ENCODE data around the gene PLEKHM3. TPM values are rescaled to one million over a fixed set of nuclear protein-coding genes. Genes with fewer than 3 reads are reported as not detected.

PLEKHM3 gene
- polyA plus RNA-seq, 1 donor (not counting 4 experiments of a cell fraction or from before 2014, with no cell fraction given) = 2.9 TPM

GRCh38 chr2:207831584-207832248 is 193.6 kb downstream of the PLEKHM3 start:
- no peak for FAIRE-seq
- Histone ChIP-seq H3K27ac (ENCODE audit: control insufficient read depth, insufficient read depth, low read length) (no peak overlapping the region), H2AFZ (ENCODE audit: control insufficient read depth, low read length) (no peak overlapping the region), H3K4me1 (ENCODE audit: control insufficient read depth, extremely low read depth, insufficient read depth, low read length) (peaks cover 10% of the 10 kb centered on the region), H3K9me1 (ENCODE audit: control insufficient read depth, extremely low read depth, insufficient read depth, low read length) (no peaks in the 10 kb centered on the region), H3K36me3 (ENCODE audit: control insufficient read depth in 2 of 2, extremely low read depth in 1 of 2, insufficient read depth in 2 of 2, low read length in 2 of 2) (peaks cover 0 to 2% of the 10 kb centered on the region in 2 experiments), H3K9me3 (ENCODE audit: control insufficient read depth, low read depth, low read length) (no peaks in the 10 kb centered on the region), H3K79me2 (ENCODE audit: control insufficient read depth, insufficient read depth, low read length) (no peaks in the 10 kb centered on the region), H3K9ac (ENCODE audit: control insufficient read depth, extremely low read depth, insufficient read depth, low read length) (no peak overlapping the region), H3K4me2 (ENCODE audit: control insufficient read depth, extremely low read depth, insufficient read depth, low read depth, low read length) (no peak overlapping the region), H3K4me3 (ENCODE audit: control insufficient read depth in 2 of 3, extremely low read depth in 1 of 3, insufficient read depth in 2 of 3, low read depth in 1 of 3, low read length in 3 of 3) (no peak overlapping the region), H4K20me1 (ENCODE audit: control insufficient read depth, extremely low read depth, insufficient read depth, low read length) (no peaks in the 10 kb centered on the region), H3K27me3 (ENCODE audit: control insufficient read depth, extremely low read depth, insufficient read depth, low read length) (no peaks in the 10 kb centered on the region)
- DNase-seq (ENCODE audit: low read depth, low spot score) = no peak
- dilution Hi-C loops (cut with MboI; ENCODE audit: extremely low pct_ligation_motif_present, low sequenced_read_pairs) = no loop called here
- TF ChIP-seq CTCF (optimal IDR thresholded peaks at IDR 0.05 in 1 of 3, IDR thresholded peaks at IDR 0.05 in 1 of 3, conservative IDR thresholded peaks at IDR 0.05 in 1 of 3; ENCODE audit: extremely low read depth in 1 of 3, insufficient read depth in 2 of 3, low read length in 3 of 3) (no peak), EZH2 (IDR thresholded peaks at IDR 0.05; ENCODE audit: low read length) (no peak)

DNA sequence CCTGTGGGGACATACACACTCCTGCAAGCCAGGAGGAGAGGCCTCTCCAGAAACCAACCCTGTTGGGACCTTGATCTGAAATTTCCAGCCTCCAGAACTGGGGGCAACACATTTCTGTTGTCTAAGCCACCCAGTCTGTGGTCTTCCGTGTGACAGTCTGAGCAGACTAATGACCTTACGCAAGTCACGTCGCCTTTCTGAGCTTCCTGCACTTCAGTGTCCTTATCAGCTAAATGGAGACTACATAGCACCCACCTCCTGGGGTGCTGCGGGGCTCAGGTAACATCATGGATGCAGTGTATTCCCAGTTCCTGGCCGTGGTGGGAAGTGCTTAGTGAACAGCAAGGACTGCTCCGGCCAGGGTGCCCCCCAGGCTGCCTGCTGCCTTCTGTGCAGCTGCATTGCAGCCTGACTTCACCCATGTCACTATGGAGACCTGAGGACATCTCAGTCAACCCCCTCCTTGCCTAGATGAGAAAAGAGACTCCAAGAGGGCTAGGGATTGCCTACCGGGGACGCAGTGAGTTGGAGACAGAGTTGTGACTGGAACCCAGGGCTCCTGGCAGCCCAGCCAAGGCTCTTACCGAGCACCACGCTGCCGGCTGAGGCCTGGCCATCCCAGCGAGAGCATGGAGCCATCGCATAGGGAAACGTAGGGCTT is 194.4 kb downstream of the PLEKHM3 start:
- dilution Hi-C loops (cut with MboI; ENCODE audit: extremely low pct_ligation_motif_present, low sequenced_read_pairs) = no loop called here
- no peak for FAIRE-seq

More for the DNA sequence above, 194.4 kb downstream of the PLEKHM3 start:
- no peak for DNase-seq (ENCODE audit: low read depth, low spot score)
- Histone ChIP-seq H3K27me3 (ENCODE audit: control insufficient read depth, extremely low read depth, insufficient read depth, low read length) (no peaks in the 10 kb centered on the region), H3K36me3 (ENCODE audit: control insufficient read depth in 2 of 2, extremely low read depth in 1 of 2, insufficient read depth in 2 of 2, low read length in 2 of 2) (peaks cover 0 to 2% of the 10 kb centered on the region in 2 experiments), H3K9me1 (ENCODE audit: control insufficient read depth, extremely low read depth, insufficient read depth, low read length) (no peaks in the 10 kb centered on the region), H3K27ac (ENCODE audit: control insufficient read depth, insufficient read depth, low read length) (no peak overlapping the region), H3K4me2 (ENCODE audit: control insufficient read depth, extremely low read depth, insufficient read depth, low read depth, low read length) (no peak overlapping the region), H4K20me1 (ENCODE audit: control insufficient read depth, extremely low read depth, insufficient read depth, low read length) (no peaks in the 10 kb centered on the region), H3K9me3 (ENCODE audit: control insufficient read depth, low read depth, low read length) (no peaks in the 10 kb centered on the region), H3K9ac (ENCODE audit: control insufficient read depth, extremely low read depth, insufficient read depth, low read length) (no peak overlapping the region), H3K79me2 (ENCODE audit: control insufficient read depth, insufficient read depth, low read length) (no peaks in the 10 kb centered on the region), H3K4me1 (ENCODE audit: control insufficient read depth, extremely low read depth, insufficient read depth, low read length) (peaks cover 10% of the 10 kb centered on the region), H3K4me3 (ENCODE audit: control insufficient read depth in 2 of 3, extremely low read depth in 1 of 3, insufficient read depth in 2 of 3, low read depth in 1 of 3, low read length in 3 of 3) (no peak overlapping the region), H2AFZ (ENCODE audit: control insufficient read depth, low read length) (no peak overlapping the region)
- no peak for TF ChIP-seq EZH2 (IDR thresholded peaks at IDR 0.05; ENCODE audit: low read length)
- no peak for TF ChIP-seq CTCF (optimal IDR thresholded peaks at IDR 0.05 in 1 of 3, IDR thresholded peaks at IDR 0.05 in 1 of 3, conservative IDR thresholded peaks at IDR 0.05 in 1 of 3; ENCODE audit: extremely low read depth in 1 of 3, insufficient read depth in 2 of 3, low read length in 3 of 3)

All from keratinocyte (primary cell).